ENCODE results near the gene DTL.

Gene DTL

DNA sequence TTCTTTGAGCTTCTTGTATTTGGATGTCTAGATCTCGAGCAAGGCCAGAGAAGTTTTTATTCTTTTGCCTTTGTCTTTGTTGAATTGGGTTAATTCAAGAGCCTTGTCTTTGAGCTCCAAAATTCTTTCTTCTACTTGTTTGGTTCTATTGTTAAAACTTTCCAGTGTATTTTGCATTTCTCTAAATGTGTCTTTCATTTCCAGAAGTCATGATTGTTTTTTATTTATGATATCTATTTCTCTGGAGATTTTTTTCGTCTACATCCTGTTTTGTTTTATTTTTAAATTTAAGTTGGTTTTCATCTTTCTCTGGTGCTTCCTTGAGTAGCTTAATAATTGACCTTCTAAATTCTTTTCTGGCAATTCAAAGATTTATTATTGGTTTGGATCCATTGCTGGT is 61.8 kb downstream of the DTL start:
- no peak for DNase-seq (ENCODE audit: low spot score)

DNA sequence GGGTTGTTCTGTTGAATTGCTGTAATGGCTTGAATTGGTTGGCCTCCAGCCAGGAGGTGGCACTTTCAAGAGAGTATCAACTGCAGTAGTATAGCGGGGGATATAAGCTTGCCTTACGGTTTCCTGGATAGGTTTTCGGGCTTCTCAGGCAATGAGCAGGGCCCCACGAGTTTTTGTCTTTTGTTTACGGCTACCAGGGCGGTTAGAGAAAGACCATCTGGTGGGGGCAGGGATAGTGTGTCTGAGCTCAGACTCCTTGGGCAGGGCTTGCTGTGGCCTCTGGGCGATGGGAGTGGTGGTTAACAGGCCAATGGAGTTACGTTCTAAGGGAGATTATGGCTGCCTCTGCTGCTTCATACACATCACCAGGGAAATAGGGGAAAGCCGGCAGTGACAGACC is 62.8 kb downstream of the DTL start:
- no peak for DNase-seq (ENCODE audit: low spot score)

DNA sequence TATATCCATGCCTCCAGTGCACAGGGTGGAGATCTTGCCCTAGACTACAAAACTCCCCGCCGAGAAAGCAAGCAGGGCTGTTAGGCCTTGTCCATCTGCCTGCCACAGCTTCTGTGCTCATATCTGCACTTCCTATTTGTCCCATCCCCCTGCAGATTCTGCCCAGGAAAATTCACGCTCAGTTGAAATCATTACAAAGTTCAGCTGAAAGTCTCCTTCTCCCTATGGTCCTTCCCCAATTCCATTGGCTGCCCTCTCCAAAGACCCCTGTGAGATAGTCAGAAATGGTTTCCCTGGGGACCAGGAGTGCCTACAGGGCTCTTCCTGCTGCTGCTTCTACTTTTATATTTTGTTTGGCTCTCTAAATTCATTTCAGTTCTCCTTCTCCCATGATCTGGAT is 63.2 kb downstream of the DTL start:
- no peak for DNase-seq (ENCODE audit: low spot score)

DNA sequence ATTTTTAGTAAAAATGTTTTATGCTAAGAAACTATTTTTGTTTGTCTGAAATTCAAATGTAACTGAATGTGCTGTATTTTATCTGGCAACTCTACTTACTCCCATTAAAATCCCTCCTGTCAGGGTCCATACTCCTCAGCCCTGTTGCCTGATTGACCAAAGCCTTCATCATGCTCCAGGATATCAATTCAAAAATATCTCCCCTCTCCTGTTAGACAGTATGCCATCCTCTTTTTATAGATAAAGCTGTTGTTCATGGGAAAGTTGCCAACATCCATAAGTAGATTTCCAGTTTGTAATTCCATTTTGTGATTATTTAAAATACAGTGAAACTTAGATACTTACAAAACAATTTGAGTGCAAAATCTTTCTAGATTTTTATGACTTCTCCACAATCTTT is 65.7 kb downstream of the DTL start:
- DNase-seq (ENCODE audit: low spot score) = no peak

DNA sequence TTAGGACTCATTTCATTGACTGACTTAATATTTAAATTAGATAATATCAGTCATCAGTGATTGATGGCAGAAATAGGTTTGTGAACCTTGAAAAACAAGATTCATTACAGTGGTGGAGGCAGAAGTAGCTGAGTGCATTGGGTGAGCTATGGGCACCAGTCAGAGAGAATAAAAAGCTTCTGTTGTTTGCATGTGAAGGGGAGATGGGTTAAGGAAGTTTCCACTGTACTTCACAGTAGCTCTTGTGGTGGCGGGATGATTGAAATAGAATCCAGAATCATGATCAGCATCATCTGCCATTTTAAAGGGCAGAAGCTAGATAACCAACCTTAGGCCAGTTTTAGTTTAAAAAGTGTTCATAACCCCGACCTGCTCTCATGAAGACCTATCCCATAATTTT is 66.2 kb downstream of the DTL start:
- no peak for DNase-seq (ENCODE audit: low spot score)

DNA sequence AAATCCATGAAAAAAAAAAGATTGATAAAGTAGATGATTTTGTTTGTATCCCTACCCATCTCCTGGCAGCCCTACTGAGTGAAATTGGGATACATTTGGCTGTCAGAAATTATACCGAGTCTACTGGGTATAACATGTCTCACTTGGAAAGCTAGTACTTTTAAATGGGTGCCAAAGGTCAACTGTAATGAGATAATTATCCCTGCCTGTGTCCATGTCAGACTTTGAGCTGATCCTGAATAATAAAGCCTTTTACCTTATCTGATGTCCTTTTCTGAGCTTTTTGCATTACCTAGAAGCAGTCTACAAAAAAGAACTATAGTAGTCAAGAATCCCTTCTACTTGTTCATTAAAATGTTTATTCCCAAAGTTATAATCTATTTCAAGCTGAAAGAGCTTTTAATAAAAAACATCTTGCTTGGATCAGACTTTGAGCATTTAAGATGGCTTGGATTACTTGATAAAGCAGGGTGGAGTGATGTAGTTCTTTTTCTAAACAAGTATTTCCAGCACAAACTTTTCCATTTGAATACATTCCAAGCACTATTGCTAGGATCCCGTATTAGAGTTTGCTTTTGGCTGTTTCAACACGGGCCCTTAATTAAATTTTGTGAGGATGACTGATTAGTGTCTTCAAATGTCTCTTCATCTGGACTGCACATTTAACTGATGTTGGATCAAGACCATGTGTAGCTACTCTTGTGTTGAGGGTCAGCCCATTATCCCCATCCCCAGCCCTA is 69.2 kb downstream of the DTL start:
- DNase-seq (ENCODE audit: low spot score) = no peak

DNA sequence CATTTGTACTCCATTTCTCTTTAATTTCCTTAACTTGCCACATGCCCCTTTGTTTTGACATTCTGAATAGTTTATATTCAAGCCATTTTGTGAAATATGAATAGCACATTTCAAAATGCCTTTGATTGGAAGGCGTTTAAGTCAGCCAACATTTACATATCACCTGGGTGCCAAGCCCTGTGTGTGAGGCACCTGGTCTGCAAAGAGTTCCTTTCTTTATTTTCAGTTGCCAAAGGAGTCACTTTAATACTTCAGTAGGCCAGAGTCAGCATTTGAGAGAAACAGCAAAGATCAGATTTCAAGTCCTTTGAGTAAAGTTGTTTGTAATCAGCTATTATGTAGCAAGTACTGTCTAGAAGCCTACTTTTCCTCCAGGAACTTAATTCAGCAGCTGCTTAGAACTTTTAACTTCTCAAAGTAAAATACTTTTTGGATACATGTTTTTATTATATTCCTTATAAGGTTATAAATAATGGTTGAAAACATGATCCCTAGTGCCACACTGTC is 70.8 kb downstream of the DTL start:
- DNase-seq (ENCODE audit: low spot score) = no peak

DNA sequence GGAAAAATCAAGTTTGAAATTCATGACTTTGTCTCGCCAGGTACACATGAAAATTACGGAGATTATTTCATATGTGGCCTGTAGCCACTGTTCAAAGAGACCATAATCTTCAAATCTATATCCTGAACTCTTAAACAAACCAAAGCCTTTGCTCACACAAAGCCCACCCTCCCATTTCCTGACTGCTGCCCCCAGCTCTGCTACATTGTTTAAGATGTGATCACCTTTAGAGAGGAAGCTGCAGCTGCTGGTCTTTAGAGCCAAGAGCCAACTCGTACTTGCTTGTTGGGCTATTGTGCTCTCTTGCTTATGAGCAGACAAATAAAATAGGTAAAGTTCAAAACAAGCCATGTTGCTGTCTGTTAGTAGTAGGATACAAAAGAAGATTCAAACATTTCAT is 71.9 kb downstream of the DTL start:
- no peak for DNase-seq (ENCODE audit: low spot score)

DNA sequence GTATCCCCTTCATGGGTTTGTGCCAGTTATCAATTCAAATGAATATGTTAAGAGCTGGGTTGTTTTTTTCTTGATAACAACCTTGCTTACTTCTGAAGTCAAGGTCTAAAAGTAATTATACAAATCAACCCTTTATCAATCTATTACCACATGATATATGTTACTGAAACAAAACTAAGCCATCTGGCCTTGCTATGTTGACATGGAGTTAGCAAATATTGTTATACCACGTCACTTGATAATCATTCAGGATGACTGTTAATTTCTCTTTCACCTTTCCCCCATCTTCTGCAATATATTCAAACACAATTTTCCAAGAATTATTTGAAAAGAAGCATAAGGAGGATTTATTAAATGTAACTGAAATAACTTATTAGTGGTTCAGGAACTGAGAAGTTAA is 72.6 kb downstream of the DTL start:
- DNase-seq (ENCODE audit: low spot score) = no peak

DNA sequence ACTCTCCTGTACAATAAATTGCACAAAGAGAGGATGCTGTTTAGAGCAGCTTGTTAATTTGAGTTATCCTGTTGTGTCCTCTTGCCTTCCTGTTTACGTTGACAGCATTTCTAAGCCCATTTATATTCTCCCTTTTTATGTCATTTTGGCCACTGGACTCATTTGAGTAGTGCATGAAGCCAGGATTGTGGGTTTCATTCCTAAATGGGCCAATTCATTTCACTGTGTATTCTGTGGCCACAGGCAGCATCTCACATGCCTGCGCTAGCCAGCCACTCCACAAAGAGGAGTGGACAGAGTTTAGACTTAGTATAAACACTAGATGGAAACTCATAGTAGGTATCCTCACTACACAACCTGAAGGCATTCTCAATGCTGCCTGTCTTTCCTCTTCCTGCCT is 73.4 kb downstream of the DTL start:
- DNase-seq (ENCODE audit: low spot score) = no peak

DNA sequence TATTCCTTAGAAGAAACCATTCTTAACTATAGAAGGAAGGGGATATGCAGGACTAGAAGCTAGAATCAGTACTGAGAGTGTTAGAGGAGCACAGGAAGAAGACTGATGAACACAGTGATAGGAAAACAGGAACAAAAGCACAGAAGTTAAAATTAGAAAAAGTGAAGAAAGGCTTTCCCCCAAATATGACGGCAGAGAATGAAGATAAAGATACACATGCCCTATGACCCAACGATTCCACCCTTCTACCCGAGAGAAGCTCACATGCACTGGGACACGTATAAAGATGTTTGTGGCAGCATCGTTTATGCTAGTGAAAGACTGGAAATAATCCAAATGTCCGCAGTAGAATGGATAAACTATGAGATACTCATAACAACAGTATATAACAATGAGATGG is 74.2 kb downstream of the DTL start:
- no peak for DNase-seq (ENCODE audit: low spot score)

DNA sequence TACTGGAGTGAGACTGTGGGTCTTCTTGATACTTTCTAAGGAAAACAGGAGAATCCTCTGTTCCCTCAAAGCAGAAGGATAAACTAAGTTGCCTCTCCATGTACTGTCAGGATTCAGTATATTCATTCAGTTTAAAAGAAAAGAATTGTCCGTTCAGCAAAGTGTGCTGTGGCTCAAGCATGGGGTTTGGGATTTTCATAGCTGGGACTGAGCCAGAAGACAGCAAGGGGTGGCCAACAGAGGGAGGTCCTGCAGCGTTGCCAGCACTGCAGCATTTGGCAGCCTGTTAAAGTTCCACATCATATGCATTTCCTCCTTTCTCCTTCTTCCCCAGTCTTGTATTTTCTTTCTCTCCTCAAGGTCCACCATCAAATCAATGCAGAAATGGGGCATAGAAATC is 75.1 kb downstream of the DTL start:
- DNase-seq (ENCODE audit: low spot score) = no peak

DNA sequence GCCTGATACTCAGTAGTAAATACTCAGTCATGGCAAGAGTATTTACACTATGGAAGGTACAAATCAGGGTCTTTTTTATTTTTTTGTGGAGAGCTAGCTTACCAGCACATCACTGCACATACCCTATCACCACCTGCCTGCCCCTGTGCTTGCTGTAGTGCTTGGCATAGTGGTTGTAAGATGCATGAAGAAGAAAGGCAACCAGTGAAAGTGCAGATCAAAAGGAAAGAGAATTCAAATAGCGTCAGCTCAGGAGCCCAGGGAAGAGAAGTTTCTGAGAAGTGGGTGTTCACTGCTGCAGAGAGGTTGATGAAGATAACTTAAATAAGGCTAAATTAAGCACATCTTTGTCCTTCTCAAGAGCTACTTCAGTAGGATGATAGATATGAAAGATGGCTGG is 76.0 kb downstream of the DTL start:
- no peak for DNase-seq (ENCODE audit: low spot score)

DNA sequence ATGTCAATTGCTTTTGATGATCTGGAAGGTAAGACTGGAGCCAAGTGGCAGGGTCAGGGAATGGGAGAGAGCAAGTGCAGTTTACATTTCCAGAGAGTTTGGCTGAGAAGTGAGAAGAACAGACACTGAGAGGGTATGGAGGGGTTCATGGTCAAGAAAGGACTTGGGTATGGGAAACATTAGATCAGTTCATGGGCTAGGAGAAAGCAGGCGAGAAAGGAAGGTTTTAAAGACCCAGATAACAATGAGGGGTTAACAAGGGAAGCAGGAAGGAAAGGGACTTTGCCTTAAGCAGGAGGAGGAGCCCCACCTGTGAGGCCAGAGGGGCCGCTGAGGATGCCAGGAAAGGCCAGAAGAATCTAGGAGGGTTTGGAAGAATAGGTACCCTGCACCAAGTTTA is 78.2 kb downstream of the DTL start:
- no peak for DNase-seq (ENCODE audit: low spot score)

DNA sequence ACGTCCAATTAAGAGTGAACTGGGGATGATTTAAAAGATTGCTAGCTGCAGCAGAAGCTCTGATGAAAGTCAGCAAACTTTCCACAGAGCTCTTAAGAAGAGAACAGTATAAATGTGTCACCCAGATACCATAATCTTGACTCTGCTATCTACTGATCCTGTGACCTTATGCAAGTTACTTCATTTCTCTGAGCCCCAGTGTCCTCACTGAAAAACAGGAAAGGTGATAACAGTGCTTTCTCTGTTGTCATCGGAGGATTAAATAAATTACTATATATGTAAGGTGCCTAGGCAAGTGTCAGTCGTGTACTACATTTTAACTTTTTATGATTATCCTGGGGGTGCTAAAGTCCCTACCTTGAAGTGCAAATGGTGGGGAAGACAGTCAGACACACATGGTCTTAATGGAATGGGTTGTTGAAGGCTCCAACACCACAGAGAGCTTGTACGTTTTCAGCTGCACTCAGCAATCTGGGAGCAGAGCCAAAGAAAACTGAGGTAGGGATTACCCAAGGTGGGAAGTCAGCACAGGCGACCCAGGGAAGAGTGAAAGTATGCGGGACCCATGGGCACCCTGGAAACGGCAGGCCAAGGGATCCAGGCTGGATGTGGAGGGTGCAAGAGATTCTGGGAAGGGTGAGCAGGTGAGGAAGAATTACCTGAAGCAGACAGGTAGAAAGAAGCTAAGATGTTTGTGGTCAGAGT is 82.8 kb downstream of the DTL start:
- no peak for DNase-seq (ENCODE audit: low spot score)

DNA sequence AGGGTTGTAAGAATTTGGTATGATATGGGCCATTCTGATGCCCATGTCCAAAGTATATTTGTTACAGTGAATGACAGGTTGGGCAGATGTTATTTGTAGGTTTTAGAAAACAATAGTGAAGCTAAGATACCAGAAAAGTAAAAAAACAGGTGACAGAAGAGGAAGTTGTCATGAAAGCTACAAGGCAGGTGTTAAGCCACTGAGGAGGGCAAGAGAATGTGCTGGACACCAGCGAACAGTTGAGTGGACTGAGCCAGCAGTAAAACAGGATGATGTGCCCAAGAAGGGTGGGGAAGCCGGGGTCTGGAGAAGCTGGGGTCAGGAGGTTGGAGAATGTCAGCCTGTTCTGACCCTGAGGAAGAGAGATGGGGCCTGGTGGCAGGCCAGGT is 83.3 kb downstream of the DTL start:
- no peak for DNase-seq (ENCODE audit: low spot score)

DNA sequence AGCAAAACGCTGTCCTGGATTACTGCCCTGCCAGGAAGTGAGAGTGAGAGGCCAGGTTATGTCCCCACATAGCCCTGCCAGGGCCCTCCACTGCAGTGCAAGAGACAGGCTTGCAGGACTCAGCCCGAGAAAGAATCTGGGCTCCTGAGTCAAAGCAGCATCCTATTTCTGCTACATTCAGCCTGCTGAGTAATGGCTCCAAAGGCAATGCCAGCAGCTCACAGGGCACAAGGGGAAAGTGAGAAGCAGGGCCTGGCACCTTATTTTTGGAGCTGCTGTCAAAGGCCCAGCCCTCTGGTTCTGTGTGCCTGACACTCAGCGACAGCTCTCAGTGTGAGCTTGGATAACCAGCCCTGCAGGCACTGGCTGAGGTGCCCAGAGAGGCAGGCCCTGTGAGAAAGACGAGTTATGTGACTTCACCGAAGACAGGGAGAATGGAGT is 83.9 kb downstream of the DTL start:
- no peak for DNase-seq (ENCODE audit: low spot score)

DNA sequence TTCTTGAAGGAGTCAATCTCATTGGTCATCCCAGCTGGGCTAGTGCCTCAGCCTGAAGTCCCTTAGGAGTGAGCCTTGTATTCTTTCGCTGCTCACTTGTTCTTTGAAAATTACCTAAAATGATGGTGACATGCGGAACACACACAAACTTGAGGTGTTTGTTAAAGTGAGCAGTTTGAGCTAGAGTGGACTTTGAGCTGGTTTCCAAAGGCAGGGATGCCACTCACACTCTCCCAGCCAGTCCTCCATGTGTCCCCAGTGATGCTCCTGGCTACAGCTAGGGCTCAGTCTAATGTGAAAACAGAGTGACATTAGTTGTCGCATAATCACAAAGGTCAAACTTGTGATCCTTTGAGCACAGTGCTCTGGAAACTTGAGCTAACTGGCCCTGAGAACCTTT is 84.3 kb downstream of the DTL start:
- no peak for DNase-seq (ENCODE audit: low spot score)

DNA sequence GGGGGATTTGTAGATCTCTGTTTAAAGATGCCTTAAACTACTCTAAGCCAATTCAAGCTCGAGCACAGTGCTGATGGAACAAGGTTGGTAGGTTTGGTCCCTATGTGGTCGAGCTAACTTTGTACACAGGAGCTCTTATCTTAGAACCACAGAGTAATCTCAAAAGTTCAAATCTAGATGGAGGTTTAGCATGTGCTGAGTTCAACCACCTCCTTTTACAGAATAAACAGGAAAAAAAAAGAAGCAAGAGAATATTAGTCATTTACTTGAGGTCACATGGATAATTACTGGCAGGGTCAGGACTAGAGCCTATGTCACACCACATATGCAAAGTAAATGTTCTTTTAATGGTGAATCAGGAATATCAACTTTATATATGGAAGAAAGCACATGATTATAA is 86.2 kb downstream of the DTL start:
- DNase-seq (ENCODE audit: low spot score) = no peak

DNA sequence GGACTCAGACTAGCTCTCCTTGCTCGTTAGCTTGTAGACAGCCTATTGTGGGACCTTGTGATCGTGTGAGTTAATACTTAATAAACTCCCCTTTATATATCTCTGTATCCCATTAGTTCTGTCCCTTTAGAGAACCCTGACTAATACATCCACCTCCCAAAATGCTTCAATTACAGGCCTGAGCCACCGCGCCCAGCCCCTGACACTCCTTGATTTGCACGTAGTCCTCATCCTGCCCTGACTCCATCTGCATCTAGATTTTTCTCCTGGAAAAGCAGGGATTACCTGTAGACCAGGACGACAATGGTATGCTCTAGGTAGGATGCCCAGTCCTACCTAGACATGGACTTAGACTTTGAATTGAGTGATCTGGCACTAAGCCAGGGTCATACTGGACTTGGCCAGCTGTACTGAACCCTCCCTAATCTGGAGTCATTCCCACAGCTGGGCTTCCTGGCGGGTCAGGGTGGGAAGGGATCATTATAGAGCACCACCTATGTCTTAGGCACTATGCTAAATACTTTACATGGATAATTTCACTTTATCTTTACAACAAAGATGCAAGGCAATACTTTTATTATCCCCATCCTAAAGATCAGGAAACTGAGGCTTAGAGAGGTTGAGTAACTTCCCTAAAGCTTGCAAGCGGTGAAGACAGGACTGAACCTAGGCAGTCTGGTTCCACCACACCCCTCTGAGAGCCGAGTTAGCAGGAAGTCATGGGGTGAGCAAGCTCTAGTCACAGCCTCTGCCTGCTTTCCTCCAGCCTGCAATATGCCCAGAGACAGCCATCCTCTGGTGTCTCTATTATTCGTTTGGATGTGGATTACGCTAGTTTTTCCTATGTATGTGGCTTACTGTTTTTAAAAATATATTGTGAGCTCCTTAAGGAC is 89.4 kb downstream of the DTL start:
- DNase-seq (ENCODE audit: low spot score) = no peak

DNA sequence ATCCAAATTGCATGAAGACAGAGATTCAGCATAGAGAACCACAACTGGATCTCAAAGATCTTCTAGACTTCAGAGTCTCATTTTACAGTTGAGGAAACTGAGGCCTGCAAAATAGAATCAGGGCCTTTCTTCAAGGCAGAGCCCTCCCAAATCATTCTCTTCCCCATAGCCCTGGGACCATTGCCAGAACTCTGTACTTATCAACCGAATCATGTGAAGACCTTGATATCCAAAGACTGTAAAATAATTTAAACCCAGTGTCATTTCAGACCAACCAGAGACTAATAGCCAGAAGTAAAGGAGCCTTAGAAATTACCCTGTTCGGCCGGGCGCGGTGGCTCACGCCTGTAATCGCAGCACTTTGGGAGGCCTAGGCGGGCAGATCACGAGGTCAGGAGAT is 90.1 kb downstream of the DTL start:
- DNase-seq (ENCODE audit: low spot score) = no peak

DNA sequence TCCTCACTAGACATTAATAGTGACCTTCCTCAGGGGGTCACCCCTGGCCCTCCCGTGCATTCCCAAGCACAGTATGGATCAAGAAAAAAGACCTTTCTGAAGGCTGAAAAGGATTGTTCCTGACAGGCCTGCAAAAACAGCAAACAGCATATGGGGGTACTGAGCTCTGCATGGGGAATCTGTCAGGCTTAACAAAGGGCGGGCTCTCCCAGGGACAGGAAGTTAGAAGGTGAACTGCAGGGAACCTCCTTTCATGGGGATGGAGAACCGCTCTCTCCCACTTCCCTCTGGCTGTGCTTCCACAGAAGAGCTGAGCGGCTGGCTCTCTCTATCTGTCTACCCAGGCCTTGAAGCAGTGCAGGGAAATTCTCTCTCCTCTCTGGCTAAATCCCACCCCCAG is 91.7 kb downstream of the DTL start:
- no peak for DNase-seq (ENCODE audit: low spot score)

DNA sequence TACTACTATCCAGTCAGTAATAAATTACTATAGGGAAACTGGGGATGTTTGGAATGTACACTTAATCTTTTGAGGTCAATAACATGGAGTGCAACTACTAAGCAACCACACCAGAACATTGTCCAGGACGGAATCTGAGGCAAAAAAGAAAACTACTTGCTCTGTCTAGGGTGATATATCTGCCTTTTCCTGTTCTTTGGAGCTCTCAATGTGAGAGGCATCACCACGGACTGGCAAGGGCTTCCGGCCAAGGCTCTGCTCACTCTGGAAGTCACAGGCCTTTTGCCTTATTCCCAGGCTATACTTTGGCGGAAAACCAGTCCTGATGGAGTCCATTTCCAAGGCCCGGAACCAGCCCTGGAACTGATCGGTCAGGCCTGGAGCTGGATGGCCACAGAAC is 94.2 kb downstream of the DTL start:
- DNase-seq (ENCODE audit: low spot score) = no peak
